Left lobe of liver (tissue), 2 donors: Measurements from ENCODE around the gene CXorf51B. TPM values are rescaled to one million over a fixed set of nuclear protein-coding genes. Genes with fewer than 3 reads are reported as not detected.
"Not testable (repeated sequence)": the region's sequence is repeated elsewhere in the genome, so short reads cannot be mapped to it uniquely, and the experiment has no call there.

Source experiments
- ATAC-seq: fragments of 200-7000 bp; cut with Tn5 transposase; one replicate; pipeline ENCODE4 v1.9.1; 2020; ENCODE audit warnings: mild to moderate bottlenecking, moderate library complexity
- DNase-seq: peaks from one replicate; pipeline ENCODE4 v3.0.0-alpha.2; 2020; ENCODE audit warnings: low spot score
- total RNA-seq: library from RNA; stranded (reverse); gene quantifications from one replicate; pipeline ENCODE4 v1.2.1, GENCODE V29; 2021
- donor health status: DM: no; HTN: no; CAD: no; lungs with moderate emphysema.
- donor health status: DM: no; HTN: yes; CAD: no.

Gene CXorf51B
- not detected for total RNA-seq

GRCh38 chrX:146809471-146809870 is at the start of gene CXorf51B:
Gene CXorf51B, plus strand, starts transcription at chrX:146809771. Its CDS starts 21 bp downstream, at chrX:146809792.
- not testable (repeated sequence) for ATAC-seq, DNase-seq

DNA sequence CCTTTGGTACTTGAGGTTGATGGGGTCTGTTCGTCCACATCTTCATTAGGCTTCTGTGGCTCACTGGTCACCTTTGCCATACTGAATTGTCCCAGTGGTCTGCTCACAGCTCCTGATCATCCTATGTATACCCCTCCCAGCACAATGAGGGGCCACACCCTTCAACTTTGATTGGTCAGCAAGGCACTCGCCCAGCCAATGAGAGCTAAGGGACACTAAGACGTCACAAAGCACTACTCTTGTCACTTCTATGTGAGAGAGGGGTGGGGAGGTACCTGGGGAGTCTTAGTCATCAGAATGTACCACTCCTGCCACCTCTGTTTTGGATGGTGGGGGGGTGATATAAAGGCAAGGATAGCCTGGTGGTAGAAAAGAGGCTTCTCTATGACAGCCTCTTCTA is 5.1 kb downstream of the CXorf51B start, which contains the start of gene CXorf51A:
Gene CXorf51A (minus strand): TSS at position 101 of the 400 bp plus-strand sequence. CDS start 21 bp downstream, at position 80.
- DNase-seq, ATAC-seq: not testable (repeated sequence)

GRCh38 chrX:146831994-146832393 is 22.4 kb downstream of the CXorf51B start:
- DNase-seq = no peak
- ATAC-seq = no peak

- DNase-seq (no peak), ATAC-seq (no peak)
Measured at GRCh38 chrX:146854281-146854680, 44.7 kb downstream of the CXorf51B start.

Other genes starting within 250 kb of the CXorf51B start
- gene CXorf51A, start 5.0 kb downstream of the CXorf51B start, total RNA-seq = not detected